ENCODE data around the gene ATM. TPM values are rescaled to one million over a fixed set of nuclear protein-coding genes. Genes with fewer than 3 reads are reported as not detected.

Gene ATM
- total RNA-seq, 1 donor, result 152 TPM

DNA sequence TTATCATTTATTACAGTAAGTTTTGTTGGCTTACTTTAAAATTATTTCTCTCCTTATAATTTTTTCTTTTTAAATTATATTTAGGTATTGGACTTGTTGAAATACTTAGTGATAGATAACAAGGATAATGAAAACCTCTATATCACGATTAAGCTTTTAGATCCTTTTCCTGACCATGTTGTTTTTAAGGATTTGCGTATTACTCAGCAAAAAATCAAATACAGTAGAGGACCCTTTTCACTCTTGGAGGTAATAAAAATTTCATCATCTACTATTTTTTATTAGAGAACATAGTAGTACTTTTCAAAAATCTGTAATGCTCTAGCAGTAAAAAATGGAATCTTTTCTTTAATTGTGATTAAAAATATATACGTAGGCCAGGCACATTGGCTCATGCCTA lies 70.4 kb downstream of the ATM start:
- no peak overlapping the region for H3K4me3 ChIP-seq (ENCODE audit: low read depth, low read length)
- TF ChIP-seq, protein P1, sequence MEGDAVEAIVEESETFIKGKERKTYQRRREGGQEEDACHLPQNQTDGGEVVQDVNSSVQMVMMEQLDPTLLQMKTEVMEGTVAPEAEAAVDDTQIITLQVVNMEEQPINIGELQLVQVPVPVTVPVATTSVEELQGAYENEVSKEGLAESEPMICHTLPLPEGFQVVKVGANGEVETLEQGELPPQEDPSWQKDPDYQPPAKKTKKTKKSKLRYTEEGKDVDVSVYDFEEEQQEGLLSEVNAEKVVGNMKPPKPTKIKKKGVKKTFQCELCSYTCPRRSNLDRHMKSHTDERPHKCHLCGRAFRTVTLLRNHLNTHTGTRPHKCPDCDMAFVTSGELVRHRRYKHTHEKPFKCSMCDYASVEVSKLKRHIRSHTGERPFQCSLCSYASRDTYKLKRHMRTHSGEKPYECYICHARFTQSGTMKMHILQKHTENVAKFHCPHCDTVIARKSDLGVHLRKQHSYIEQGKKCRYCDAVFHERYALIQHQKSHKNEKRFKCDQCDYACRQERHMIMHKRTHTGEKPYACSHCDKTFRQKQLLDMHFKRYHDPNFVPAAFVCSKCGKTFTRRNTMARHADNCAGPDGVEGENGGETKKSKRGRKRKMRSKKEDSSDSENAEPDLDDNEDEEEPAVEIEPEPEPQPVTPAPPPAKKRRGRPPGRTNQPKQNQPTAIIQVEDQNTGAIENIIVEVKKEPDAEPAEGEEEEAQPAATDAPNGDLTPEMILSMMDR (IDR thresholded peaks at IDR 0.05; ENCODE audit: insufficient read depth, low read depth, low read length), result no peak
- no peak for DNase-seq (ENCODE audit: low read depth)

DNA sequence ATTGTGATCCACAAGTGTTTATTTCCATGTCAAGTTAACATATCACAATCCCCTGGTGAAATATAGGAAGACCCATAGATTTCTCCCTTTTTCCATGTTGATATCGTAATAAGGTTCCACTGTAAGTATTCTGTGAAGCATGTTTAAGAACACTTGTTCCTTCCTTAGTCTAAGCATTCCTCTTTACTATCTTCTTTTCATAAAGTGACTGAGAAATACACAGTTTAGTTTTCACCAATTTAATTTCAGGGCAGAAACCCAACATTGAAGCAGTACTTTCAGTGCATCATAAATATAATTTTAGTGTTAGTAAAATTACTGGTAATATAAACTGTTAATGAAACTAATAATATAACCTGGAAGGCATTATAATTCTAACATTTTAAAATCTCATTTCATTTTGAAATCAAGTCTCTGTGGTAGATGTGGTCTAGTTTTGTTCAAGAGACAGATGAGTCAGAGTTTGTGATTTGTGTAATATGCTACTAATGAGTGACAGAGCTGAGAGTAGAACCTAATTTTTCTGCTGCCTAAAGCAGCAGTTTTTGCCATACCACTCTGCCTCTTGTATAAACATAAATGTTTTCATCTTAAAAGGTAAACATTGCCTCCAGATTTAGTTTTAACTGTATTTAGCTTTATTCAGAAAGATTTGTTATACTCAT lies 79.4 kb downstream of the ATM start:
- no peak overlapping the region for H3K4me3 ChIP-seq (ENCODE audit: low read depth, low read length)
- peak; percentile 36 for DNase-seq (ENCODE audit: low read depth)
- TF ChIP-seq, protein P1 (IDR thresholded peaks at IDR 0.05; ENCODE audit: insufficient read depth, low read depth, low read length), result no peak

DNA sequence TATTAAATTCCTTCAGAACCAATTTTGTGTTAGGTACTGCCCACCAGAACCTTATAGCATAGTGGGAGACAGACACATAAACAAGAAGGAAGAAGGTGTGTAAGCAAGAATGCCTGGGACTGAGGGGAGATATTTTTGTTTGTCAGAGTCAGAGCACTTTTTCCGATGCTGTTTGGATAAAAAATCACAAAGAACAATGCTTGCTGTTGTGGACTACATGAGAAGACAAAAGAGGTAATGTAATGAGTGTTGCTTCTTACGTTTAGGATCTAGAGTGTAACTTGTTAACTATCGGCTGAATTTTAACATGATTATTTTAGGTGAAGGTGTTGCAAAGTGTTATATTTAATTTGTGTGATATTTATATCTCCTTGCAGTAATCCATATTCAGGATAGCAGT lies 84.9 kb downstream of the ATM start:
- no peak overlapping the region for H3K4me3 ChIP-seq (ENCODE audit: low read depth, low read length)
- no peak for DNase-seq (ENCODE audit: low read depth)

DNA sequence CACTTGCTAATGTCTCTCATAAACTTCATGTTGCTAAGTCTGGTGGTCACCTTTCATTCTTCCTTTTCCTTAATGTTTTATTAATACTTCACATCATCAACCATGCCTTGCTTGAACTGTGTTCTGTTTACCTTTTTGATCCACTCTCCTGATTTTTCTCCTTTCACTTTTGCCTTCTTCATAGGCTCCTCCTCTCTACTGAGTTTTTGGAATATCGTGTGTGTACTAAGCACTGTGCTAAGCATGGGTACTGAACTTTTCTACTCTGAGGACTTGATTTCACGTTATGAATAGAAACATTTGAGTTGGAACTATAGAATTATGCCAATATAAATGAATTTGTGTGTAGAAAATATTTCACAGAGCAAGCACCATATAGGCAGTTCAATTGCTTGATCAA lies 90.6 kb downstream of the ATM start:
- no peak for DNase-seq (ENCODE audit: low read depth)
- H3K4me3 ChIP-seq (ENCODE audit: low read depth, low read length), result no peak overlapping the region
- TF ChIP-seq, protein P1 (IDR thresholded peaks at IDR 0.05; ENCODE audit: insufficient read depth, low read depth, low read length), result no peak

More for the DNA sequence above, 84.9 kb downstream of the ATM start:
- TF ChIP-seq, protein P1 (IDR thresholded peaks at IDR 0.05; ENCODE audit: insufficient read depth, low read depth, low read length), result no peak

DNA sequence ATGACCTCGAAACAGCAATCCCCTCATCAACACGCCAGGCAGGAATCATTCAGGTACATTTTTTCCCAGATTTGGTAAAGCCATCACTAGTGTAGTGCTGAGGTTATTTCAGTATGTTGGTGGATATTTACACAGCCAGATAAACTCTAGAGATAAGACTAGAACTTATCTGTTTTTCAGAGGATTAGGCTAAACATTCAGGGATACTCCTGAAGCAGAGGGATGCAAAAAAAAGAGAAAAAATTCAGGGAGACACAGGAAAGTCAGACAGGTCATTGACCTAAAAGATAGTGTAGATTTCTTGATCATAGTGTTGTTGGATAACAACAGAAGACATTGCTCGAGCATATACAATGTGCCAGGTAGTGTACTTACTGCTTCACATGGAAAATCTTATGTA lies 93.2 kb downstream of the ATM start:
- peak; percentile 13 for DNase-seq (ENCODE audit: low read depth)
- H3K4me3 ChIP-seq (ENCODE audit: low read depth, low read length), result no peak overlapping the region
- TF ChIP-seq, protein P1 (IDR thresholded peaks at IDR 0.05; ENCODE audit: insufficient read depth, low read depth, low read length), result no peak

DNA sequence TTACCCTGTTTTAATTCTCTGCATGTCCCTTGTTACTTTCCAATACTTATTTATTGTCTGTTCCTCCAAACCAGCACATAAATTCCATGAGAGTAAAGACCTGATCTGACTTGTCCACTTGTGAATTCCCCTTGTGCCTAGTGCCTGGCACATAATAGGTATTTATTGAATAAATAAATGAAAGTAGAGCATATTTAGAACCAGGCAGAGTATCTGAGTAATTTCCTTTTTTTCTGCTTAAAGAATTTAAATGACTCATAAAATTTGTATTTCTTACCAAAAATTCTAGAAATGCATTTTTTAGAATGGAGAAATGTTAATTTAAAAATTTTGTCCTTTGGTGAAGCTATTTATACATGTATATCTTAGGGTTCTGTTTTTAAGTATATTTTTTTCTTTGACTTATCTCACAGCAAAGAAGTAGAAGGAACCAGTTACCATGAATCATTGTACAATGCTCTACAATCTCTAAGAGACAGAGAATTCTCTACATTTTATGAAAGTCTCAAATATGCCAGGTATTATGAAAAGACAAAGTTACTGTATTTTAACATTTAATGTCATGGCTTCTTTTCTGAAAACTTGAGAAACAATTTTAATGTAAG lies 96.8 kb downstream of the ATM start:
- TF ChIP-seq, protein P1 (IDR thresholded peaks at IDR 0.05; ENCODE audit: insufficient read depth, low read depth, low read length), result no peak
- H3K4me3 ChIP-seq (ENCODE audit: low read depth, low read length), result no peak overlapping the region
- no peak for DNase-seq (ENCODE audit: low read depth)

Data from fibroblast of villous mesenchyme (primary cell).